ENCODE measurements around the gene SSBP4.

- no peak for TF ChIP-seq EZH2phosphoT487 (IDR thresholded peaks at IDR 0.05; ENCODE audit: unreplicated experiment)
- no peak for TF ChIP-seq CTCF (conservative IDR thresholded peaks at IDR 0.05; ENCODE audit: low read depth in 2 of 2)
- TF ChIP-seq EZH2 (IDR thresholded peaks at IDR 0.05; ENCODE audit: low read depth, unreplicated experiment) = no peak
- TF ChIP-seq, protein P1, sequence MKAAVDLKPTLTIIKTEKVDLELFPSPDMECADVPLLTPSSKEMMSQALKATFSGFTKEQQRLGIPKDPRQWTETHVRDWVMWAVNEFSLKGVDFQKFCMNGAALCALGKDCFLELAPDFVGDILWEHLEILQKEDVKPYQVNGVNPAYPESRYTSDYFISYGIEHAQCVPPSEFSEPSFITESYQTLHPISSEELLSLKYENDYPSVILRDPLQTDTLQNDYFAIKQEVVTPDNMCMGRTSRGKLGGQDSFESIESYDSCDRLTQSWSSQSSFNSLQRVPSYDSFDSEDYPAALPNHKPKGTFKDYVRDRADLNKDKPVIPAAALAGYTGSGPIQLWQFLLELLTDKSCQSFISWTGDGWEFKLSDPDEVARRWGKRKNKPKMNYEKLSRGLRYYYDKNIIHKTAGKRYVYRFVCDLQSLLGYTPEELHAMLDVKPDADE (IDR thresholded peaks at IDR 0.05) = no peak
- TF ChIP-seq, protein P2, sequence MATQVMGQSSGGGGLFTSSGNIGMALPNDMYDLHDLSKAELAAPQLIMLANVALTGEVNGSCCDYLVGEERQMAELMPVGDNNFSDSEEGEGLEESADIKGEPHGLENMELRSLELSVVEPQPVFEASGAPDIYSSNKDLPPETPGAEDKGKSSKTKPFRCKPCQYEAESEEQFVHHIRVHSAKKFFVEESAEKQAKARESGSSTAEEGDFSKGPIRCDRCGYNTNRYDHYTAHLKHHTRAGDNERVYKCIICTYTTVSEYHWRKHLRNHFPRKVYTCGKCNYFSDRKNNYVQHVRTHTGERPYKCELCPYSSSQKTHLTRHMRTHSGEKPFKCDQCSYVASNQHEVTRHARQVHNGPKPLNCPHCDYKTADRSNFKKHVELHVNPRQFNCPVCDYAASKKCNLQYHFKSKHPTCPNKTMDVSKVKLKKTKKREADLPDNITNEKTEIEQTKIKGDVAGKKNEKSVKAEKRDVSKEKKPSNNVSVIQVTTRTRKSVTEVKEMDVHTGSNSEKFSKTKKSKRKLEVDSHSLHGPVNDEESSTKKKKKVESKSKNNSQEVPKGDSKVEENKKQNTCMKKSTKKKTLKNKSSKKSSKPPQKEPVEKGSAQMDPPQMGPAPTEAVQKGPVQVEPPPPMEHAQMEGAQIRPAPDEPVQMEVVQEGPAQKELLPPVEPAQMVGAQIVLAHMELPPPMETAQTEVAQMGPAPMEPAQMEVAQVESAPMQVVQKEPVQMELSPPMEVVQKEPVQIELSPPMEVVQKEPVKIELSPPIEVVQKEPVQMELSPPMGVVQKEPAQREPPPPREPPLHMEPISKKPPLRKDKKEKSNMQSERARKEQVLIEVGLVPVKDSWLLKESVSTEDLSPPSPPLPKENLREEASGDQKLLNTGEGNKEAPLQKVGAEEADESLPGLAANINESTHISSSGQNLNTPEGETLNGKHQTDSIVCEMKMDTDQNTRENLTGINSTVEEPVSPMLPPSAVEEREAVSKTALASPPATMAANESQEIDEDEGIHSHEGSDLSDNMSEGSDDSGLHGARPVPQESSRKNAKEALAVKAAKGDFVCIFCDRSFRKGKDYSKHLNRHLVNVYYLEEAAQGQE (IDR thresholded peaks at IDR 0.05; ENCODE audit: unreplicated experiment) = no peak
- no peak for TF ChIP-seq CREB1 (CRISPR knock-in tag; IDR thresholded peaks at IDR 0.05; ENCODE audit: low read depth)
- no peak for TF ChIP-seq STAT1 (IDR thresholded peaks at IDR 0.05; ENCODE audit: unreplicated experiment)
- TF ChIP-seq ZNF462 (CRISPR knock-in tag; IDR thresholded peaks at IDR 0.05) = no peak
- no peak for TF ChIP-seq POLR2AphosphoS5 (IDR thresholded peaks at IDR 0.05; ENCODE audit: low read depth)
- no peak for TF ChIP-seq ZNF331 (CRISPR knock-in tag; IDR thresholded peaks at IDR 0.05; ENCODE audit: low read depth)
Observed at GRCh38 chr19:18393836-18394235, 25.4 kb upstream of the SSBP4 start.
